ENCODE results near the gene TNIP2.

- TF ChIP-seq, protein P1, sequence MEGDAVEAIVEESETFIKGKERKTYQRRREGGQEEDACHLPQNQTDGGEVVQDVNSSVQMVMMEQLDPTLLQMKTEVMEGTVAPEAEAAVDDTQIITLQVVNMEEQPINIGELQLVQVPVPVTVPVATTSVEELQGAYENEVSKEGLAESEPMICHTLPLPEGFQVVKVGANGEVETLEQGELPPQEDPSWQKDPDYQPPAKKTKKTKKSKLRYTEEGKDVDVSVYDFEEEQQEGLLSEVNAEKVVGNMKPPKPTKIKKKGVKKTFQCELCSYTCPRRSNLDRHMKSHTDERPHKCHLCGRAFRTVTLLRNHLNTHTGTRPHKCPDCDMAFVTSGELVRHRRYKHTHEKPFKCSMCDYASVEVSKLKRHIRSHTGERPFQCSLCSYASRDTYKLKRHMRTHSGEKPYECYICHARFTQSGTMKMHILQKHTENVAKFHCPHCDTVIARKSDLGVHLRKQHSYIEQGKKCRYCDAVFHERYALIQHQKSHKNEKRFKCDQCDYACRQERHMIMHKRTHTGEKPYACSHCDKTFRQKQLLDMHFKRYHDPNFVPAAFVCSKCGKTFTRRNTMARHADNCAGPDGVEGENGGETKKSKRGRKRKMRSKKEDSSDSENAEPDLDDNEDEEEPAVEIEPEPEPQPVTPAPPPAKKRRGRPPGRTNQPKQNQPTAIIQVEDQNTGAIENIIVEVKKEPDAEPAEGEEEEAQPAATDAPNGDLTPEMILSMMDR (IDR thresholded peaks at IDR 0.05; ENCODE audit: low read depth, low read length), result no peak
- no peak for TF ChIP-seq EZH2phosphoT487 (IDR thresholded peaks at IDR 0.05; ENCODE audit: low read depth)
These were observed 5.2 kb downstream of the TNIP2 start for GRCh38 chr4:2750719-2751605.

Measured in OCI-LY3 (cell line).